HG02588 (cell line): Measurements from ENCODE around the gene PDGFRA.

Experiments
- ATAC-seq: cut with Tn5 transposase; IDR thresholded peaks from one replicate; pipeline ENCODE4 v1.9.1; 2021; ENCODE audit warnings: mild to moderate bottlenecking, moderate library complexity; ENCODE audit not compliant: unreplicated experiment

Gene PDGFRA

GRCh38 chr4:54254915-54255246 lies 25.8 kb downstream of the PDGFRA start:
- ATAC-seq, result no peak

DNA sequence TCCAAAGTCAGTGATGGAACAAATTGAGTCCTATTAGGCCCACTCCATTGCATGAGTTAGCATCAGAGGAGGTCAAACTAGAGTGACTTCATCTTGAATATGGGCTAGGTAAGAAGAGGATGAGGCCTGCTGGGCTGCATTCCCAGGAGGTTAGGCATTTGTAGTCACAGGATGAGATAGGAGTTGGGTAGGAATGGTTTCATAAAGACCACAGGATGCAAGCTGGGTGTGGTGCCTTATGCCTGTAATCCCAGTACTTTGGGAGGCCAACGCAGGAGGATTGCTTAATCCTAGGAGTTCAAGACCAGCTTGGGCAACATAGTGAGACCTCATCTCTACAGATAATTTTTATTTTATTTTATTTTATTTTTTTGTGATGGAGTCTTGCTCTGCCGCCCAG lies 26.8 kb downstream of the PDGFRA start:
- no peak for ATAC-seq

GRCh38 chr4:54256491-54257486 lies 27.7 kb downstream of the PDGFRA start:
- no peak for ATAC-seq

DNA sequence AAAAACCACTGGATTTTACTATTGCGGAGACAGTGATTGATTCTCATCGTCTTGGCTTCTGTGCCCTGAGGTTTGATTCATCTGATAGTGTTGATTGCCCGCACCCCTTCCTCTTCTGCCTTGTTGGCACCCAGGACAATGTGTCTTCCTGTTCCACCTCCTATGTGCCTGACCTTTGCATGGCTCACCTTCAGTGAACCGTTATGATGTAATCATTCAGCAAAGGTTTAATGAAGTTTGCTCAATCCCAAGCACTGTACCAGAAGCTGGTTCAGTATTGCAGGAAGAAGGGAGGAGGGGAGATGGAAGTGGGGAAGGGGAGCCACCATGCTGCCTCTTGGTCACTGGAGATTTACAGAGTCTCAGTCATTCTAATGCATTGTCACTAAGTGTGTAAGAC lies 36.3 kb downstream of the PDGFRA start:
- ATAC-seq, result no peak

GRCh38 chr4:54268151-54268550 lies 39.1 kb downstream of the PDGFRA start:
- no peak for ATAC-seq

GRCh38 chr4:54271464-54271863 lies 42.4 kb downstream of the PDGFRA start:
- ATAC-seq, result no peak

- ATAC-seq, result no peak
Measured at GRCh38 chr4:54272051-54272450, 43.0 kb downstream of the PDGFRA start.

- ATAC-seq, result no peak
Measured at GRCh38 chr4:54274264-54274663, 45.2 kb downstream of the PDGFRA start.

DNA sequence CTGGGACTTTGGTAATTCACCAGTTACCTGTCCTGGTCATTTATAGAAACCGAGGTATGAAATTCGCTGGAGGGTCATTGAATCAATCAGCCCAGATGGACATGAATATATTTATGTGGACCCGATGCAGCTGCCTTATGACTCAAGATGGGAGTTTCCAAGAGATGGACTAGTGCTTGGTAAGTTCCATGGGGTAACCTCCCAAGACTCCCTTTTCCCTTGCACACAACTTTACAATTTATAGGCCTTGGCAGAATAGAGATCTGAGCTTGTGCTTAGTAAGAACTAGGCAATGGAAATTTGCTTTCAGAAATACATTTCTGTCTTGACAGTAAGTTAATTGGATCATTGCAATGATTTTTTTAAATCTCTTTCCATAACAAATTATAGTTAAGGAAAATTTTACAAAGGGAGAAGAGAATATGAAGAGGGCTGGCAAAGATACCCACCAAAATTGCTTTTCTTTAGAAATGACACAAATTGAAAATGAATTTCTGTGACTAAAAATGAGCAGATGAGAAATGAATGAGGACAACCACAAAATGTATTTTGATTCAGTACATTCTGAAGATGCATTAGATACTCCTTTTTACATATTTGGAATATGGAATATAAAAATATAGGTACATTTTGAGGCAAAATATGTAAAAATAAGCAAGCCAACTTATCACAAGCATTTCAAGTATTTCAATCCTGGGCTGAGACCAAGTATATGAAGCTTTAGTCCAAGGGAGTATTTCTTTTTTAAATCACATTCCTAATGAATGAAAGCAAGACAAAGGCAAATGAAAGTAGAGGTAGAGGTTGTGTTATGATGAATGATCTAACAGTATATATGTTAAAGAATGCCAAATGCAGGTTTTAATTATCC lies 45.9 kb downstream of the PDGFRA start:
- ATAC-seq, result no peak

DNA sequence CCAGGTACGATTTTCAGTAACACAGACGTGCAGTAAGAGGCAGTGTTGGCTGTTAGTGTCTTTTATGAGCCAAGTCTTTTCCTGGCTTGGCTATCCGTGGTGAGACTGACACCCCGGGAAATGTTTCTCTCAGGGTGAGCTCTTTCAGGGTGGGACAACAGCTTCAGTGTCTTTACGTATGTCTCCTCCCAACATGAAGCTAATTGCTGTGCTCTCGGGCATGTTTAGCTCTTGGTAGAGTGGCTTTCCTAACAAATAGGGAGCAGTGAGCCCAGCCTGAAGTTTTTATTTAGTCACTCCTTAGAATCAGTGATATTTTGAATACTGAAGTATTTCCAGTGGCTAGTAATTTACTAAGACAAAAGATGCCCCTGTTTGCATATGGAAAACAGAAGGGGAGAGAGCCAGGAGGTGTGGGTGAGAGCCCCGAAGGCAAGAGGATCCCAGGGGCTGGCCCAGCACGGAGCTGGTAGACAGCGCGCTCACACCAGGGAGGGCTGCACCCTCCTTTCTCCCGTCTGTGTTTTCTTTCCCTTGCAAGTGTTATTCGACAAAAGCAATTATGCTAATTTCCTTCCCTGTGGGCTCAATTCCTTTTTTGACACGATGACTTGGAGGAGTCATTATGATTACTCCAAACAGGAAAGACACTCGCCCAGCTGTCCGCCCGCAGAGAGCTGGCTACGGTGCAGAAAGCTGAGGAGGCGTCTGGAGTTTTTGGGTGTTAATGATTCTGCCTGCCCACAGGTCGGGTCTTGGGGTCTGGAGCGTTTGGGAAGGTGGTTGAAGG lies 47.7 kb downstream of the PDGFRA start:
- no peak for ATAC-seq

DNA sequence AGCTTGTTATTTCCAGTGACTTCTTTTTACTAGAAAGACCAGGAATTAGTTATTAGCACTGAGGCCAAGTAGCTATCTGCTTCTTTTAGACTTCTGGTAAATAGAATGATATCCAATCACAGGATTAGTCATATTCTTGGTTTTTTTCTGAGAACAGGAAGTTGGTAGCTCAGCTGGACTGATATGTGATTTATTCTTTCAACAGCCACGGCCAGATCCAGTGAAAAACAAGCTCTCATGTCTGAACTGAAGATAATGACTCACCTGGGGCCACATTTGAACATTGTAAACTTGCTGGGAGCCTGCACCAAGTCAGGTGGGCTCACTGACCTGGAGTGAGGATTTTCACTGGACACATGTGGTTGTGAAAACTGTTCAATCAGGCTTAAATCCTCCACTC lies 48.6 kb downstream of the PDGFRA start:
- no peak for ATAC-seq

DNA sequence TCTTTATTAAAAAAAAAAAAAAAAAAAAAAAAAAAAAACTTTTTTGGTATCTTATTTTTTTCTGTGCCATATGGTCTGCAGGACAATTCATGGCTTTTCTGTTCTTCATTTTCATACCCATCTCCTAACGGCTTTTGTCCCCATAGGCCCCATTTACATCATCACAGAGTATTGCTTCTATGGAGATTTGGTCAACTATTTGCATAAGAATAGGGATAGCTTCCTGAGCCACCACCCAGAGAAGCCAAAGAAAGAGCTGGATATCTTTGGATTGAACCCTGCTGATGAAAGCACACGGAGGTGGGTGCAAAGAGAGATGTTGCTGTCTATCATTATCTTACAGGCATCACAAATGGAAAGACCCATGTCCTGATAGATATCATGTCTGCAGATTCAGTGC lies 49.1 kb downstream of the PDGFRA start:
- no peak for ATAC-seq

GRCh38 chr4:54281054-54281766 lies 52.1 kb downstream of the PDGFRA start:
- no peak for ATAC-seq

GRCh38 chr4:54282837-54283236 lies 53.7 kb downstream of the PDGFRA start:
- ATAC-seq, result no peak

- no peak for ATAC-seq
Measured at GRCh38 chr4:54289316-54289715, 60.2 kb downstream of the PDGFRA start.

GRCh38 chr4:54290980-54291379 lies 61.9 kb downstream of the PDGFRA start:
- ATAC-seq, result no peak

GRCh38 chr4:54296548-54297203 lies 67.6 kb downstream of the PDGFRA start:
- no peak for ATAC-seq

DNA sequence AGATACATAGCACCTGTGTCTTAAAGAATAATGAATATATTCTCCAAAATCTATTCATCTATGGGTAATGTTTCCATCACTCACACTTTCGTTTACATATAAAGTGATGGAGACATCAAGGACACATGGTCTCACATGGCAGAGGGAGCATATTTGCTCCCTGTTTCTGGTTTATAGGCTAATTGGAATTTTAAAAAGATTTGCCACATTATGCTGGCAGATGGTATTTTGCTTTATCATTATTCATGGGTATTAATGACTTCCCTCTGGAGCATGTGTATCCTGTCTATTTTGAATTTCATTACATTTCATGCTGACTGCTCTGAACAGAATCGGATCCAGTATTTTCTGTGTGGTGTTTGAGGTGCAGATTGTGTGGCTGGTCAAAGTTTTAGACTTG lies 79.0 kb downstream of the PDGFRA start:
- ATAC-seq, result no peak

DNA sequence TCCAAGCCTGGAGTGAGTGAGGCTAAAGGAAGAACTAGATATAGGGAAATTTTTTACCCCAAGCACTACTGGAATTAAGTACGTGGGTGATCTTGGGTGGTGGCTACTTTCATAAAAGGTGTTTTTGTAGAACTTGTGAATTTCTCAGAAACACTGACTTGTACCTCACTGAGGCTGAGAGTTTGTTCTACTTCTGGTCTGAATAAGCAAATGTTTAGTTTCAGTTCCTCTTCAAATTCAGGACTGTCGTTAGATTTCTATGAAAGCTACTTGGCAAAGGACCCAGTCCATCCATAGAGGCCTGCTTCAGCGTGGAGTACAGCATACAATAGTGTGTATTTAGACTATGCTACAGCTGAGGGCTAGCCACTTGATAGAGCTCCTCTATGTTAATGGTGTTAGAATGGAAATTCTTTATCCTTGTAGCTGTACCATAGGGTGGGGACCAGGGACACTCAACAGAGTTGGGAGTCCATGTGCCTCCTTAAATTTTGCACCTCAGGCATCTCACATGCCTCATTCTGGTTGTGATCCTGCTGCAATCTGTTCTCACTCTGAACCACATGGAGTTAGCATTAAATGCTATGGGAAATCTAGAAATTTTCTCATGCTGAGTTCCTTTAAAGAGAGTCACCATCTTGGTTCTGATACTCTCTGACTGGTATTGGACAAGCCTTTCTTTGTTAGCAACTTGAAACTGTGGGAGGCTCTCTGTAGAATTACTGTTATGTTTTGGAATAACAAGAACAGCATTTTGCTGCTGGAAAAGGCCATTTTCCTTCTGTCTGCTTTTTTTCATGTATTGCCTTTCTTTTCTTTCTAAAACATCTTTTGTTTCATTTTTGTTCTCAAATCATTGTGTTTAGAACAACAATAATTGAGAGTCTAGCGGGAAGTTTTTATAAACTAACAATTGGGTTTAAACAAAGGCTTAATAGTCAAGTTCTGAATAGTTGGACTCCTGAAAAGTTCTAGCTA lies 86.8 kb downstream of the PDGFRA start:
- peak; percentile 97 for ATAC-seq
